ENCODE measurements around the gene CAMK2A. TPM values are rescaled to one million over a fixed set of nuclear protein-coding genes. Genes with fewer than 3 reads are reported as not detected.

Gene CAMK2A
- total RNA-seq, 1 donor from 2014 or later: 0.30 TPM

DNA sequence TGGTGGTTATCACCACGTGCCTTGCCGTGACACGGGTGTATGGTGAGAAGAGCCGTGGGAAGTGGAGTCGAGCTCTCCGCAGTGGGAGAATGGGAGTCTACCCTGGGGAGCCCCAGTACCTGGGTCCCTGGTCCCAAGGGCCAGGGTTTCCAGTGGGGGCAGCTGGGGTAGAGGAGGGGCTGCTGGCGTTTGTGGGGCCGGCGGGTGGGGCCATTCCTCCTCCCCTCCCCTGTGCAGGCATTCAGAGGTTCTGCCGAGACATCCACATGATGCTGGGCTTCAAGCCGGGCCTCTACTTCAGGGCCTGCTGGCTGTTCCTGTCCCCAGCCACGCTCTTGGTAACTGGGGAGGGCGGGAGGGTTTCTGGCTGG is 85.0 kb downstream of the CAMK2A start:
- no peak overlapping the region for H3K4me3 Mint-ChIP-seq
- H3K36me3 Mint-ChIP-seq (ENCODE audit: low read depth): no peaks in the 10 kb centered on the region
- DNase-seq (ENCODE audit: low read depth, low spot score): no peak
- H3K27ac Mint-ChIP-seq (ENCODE audit: unreplicated experiment): no peak overlapping the region
- H3K4me1 Mint-ChIP-seq: no peaks in the 10 kb centered on the region
- TF ChIP-seq, protein P1, sequence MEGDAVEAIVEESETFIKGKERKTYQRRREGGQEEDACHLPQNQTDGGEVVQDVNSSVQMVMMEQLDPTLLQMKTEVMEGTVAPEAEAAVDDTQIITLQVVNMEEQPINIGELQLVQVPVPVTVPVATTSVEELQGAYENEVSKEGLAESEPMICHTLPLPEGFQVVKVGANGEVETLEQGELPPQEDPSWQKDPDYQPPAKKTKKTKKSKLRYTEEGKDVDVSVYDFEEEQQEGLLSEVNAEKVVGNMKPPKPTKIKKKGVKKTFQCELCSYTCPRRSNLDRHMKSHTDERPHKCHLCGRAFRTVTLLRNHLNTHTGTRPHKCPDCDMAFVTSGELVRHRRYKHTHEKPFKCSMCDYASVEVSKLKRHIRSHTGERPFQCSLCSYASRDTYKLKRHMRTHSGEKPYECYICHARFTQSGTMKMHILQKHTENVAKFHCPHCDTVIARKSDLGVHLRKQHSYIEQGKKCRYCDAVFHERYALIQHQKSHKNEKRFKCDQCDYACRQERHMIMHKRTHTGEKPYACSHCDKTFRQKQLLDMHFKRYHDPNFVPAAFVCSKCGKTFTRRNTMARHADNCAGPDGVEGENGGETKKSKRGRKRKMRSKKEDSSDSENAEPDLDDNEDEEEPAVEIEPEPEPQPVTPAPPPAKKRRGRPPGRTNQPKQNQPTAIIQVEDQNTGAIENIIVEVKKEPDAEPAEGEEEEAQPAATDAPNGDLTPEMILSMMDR (conservative IDR thresholded peaks at IDR 0.05): no peak
- H3K9me3 Mint-ChIP-seq: no peaks in the 10 kb centered on the region
- H3K27me3 Mint-ChIP-seq (ENCODE audit: low read depth): peaks cover 7% of the 10 kb centered on the region

- peaks cover 12% of the 10 kb centered on the region for H3K27me3 Mint-ChIP-seq (ENCODE audit: low read depth)
- H3K4me1 Mint-ChIP-seq: no peaks in the 10 kb centered on the region
- no peaks in the 10 kb centered on the region for H3K9me3 Mint-ChIP-seq
- H3K4me3 Mint-ChIP-seq: no peak overlapping the region
- no peak for DNase-seq (ENCODE audit: low read depth, low spot score)
- no peak overlapping the region for H3K27ac Mint-ChIP-seq (ENCODE audit: unreplicated experiment)
- TF ChIP-seq, protein P1 (conservative IDR thresholded peaks at IDR 0.05): no peak
- no peaks in the 10 kb centered on the region for H3K36me3 Mint-ChIP-seq (ENCODE audit: low read depth)
Observed at GRCh38 chr5:150203832-150204589, 85.6 kb downstream of the CAMK2A start.

- Mint-ChIP-seq H3K36me3 (ENCODE audit: low read depth) (no peaks in the 10 kb centered on the region), H3K4me1 (no peaks in the 10 kb centered on the region), H3K27me3 (ENCODE audit: low read depth) (peaks cover 12% of the 10 kb centered on the region), H3K27ac (ENCODE audit: unreplicated experiment) (no peak overlapping the region), H3K4me3 (no peak overlapping the region), H3K9me3 (no peaks in the 10 kb centered on the region)
- no peak for DNase-seq (ENCODE audit: low read depth, low spot score)
- TF ChIP-seq, protein P1 (conservative IDR thresholded peaks at IDR 0.05): no peak
Observed at GRCh38 chr5:150202501-150202900, 87.1 kb downstream of the CAMK2A start.

GRCh38 chr5:150197476-150197875 is 92.1 kb downstream of the CAMK2A start:
- no peak for DNase-seq (ENCODE audit: low read depth, low spot score)
- peaks cover 30% of the 10 kb centered on the region for H3K27me3 Mint-ChIP-seq (ENCODE audit: low read depth)
- H3K27ac Mint-ChIP-seq (ENCODE audit: unreplicated experiment): no peak overlapping the region
- no peaks in the 10 kb centered on the region for H3K36me3 Mint-ChIP-seq (ENCODE audit: low read depth)
- TF ChIP-seq, protein P1 (conservative IDR thresholded peaks at IDR 0.05): no peak
- H3K4me3 Mint-ChIP-seq: no peak overlapping the region
- H3K4me1 Mint-ChIP-seq: no peaks in the 10 kb centered on the region
- no peaks in the 10 kb centered on the region for H3K9me3 Mint-ChIP-seq

- Mint-ChIP-seq H3K4me1 (no peaks in the 10 kb centered on the region), H3K27me3 (ENCODE audit: low read depth) (peaks cover 35% of the 10 kb centered on the region), H3K9me3 (no peaks in the 10 kb centered on the region), H3K4me3 (no peak overlapping the region), H3K36me3 (ENCODE audit: low read depth) (no peaks in the 10 kb centered on the region), H3K27ac (ENCODE audit: unreplicated experiment) (no peak overlapping the region)
- DNase-seq (ENCODE audit: low read depth, low spot score): no peak
- TF ChIP-seq, protein P1 (conservative IDR thresholded peaks at IDR 0.05): no peak
Observed at GRCh38 chr5:150196986-150197385, 92.6 kb downstream of the CAMK2A start.

All from neural crest cell (in vitro differentiated cells).